Measurements from ENCODE around the gene GEN1. TPM values are rescaled to one million over a fixed set of nuclear protein-coding genes. Genes with fewer than 3 reads are reported as not detected.

GEN1 gene, protein sequence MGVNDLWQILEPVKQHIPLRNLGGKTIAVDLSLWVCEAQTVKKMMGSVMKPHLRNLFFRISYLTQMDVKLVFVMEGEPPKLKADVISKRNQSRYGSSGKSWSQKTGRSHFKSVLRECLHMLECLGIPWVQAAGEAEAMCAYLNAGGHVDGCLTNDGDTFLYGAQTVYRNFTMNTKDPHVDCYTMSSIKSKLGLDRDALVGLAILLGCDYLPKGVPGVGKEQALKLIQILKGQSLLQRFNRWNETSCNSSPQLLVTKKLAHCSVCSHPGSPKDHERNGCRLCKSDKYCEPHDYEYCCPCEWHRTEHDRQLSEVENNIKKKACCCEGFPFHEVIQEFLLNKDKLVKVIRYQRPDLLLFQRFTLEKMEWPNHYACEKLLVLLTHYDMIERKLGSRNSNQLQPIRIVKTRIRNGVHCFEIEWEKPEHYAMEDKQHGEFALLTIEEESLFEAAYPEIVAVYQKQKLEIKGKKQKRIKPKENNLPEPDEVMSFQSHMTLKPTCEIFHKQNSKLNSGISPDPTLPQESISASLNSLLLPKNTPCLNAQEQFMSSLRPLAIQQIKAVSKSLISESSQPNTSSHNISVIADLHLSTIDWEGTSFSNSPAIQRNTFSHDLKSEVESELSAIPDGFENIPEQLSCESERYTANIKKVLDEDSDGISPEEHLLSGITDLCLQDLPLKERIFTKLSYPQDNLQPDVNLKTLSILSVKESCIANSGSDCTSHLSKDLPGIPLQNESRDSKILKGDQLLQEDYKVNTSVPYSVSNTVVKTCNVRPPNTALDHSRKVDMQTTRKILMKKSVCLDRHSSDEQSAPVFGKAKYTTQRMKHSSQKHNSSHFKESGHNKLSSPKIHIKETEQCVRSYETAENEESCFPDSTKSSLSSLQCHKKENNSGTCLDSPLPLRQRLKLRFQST
- 8.1 and 29.0 TPM in 2 replicates for total RNA-seq

DNA sequence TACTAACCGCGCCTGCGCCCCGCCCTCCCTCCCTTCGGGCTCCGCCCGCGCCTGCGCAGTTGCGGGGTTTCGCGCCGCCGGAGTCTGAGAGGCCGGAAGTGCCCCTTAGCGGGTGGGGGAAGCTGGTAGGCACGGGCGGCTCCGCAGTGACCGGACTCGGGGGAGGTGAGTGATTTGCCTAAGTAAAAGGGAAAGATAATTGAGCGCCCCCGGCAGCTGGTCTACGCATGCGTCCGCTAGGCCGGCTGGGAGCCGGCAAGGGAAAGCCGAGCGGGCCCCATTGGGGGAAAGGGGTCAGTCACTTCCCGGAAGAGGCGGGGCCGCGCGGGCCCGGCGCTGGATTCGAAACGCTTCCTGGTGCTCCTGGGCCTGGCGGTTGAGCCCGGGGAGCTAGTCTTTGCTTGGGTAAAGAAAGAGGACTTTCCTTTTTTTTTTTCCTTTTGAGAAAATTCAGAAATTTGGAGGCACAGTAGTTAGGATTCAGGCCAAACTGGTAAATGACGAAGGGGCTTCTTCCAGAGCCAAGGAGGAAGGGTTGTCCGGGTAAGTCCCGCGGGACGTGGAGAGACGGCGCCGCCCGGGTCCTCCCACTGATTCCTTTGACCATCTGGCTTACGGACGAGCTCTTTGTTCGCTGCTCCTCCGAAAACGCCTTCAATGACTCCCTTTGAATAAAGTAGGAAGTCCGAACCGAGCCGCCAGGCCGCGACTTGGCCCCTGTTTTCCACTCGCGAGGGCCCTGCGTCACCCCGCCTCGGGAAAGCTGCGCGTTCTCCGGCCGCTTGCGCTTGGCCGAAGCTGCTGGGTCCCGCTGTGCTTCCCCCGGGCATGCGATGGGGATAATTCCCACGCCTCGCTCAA lies at the start of gene GEN1, which contains the start of gene SMC6:
TSS of gene GEN1 (plus strand) at position 336 of the 861 bp plus-strand sequence. CDS start 5,806 bp downstream, outside the sequence.
TSS of gene SMC6 (minus strand) at position 8 of the 861 bp plus-strand sequence. CDS start 7,864 bp downstream, outside the sequence.

DNA sequence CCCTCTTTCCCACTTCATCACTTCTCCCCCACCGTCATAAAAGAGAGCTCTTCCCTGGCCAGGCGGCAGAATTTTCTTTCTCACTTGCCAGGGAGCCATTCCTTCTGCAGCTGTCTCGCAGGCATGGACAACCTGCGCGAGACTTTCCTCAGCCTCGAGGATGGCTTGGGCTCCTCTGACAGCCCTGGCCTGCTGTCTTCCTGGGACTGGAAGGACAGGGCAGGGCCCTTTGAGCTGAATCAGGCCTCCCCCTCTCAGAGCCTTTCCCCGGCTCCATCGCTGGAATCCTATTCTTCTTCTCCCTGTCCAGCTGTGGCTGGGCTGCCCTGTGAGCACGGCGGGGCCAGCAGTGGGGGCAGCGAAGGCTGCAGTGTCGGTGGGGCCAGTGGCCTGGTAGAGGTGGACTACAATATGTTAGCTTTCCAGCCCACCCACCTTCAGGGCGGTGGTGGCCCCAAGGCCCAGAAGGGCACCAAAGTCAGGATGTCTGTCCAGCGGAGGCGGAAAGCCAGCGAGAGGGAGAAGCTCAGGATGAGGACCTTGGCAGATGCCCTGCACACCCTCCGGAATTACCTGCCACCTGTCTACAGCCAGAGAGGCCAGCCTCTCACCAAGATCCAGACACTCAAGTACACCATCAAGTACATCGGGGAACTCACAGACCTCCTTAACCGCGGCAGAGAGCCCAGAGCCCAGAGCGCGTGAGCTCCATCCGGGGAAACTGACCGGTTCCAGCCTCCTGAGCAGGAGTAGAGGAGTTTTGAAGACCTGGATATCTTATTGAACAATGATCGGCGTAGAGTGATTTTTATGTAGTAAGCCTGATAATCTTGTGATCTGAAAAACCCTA lies 62.7 kb downstream of the GEN1 start, which contains the start of gene MSGN1:
TSS of gene MSGN1 (plus strand) at position 65 of the 850 bp plus-strand sequence. CDS start at position 124, 59 bp downstream.

Other genes with a start within 250 kb of the GEN1 start
- gene RAD51AP2, start 235.7 kb upstream of the GEN1 start, total RNA-seq, result 0.11 TPM in 1 of 2 replicates, not detected in the other
- gene VSNL1, start 213.4 kb upstream of the GEN1 start, total RNA-seq, result 0.77 and 0.87 TPM in 2 replicates
- gene SMC6, start 328 bp upstream of the GEN1 start, total RNA-seq, result 27.2 and 36.1 TPM in 2 replicates
- not detected in 2 replicates for gene MSGN1, start 62.3 kb downstream of the GEN1 start, total RNA-seq
- 9.6 and 10.9 TPM in 2 replicates for gene KCNS3, start 124.5 kb downstream of the GEN1 start, total RNA-seq